ENCODE results near the gene SEC14L5. TPM values are rescaled to one million over a fixed set of nuclear protein-coding genes. Genes with fewer than 3 reads are reported as not detected.

SEC14L5 gene
- polyA plus RNA-seq, 1 experiment, result 0.05 TPM

- Histone ChIP-seq H3K27ac (ENCODE audit: low read depth, low read length) (peak overlapping the region; percentile 80), H3K4me3 (ENCODE audit: low read depth, low read length) (no peak overlapping the region), H3K9me3 (ENCODE audit: control insufficient read depth, insufficient read depth, low read length) (no peaks in the 10 kb centered on the region), H3K27me3 (ENCODE audit: control insufficient read depth, insufficient read depth, low read length) (no peaks in the 10 kb centered on the region)
- CTCF ChIA-PET, result no interaction called here
- DNase-seq (ENCODE audit: low read depth, low spot score), result peak; percentile 81
- POLR2A ChIA-PET, result interaction anchor here (0.6 to 1.3 kb wide), 3 partner anchors 14 to 29 kb away, joined by 3 to 7 read pairs (median 4); no protein-coding TSS in a partner anchor
- no peak for TF ChIP-seq CTCF (IDR thresholded peaks at IDR 0.05; ENCODE audit: low read depth, low read length)
These were observed 42.8 kb upstream of the SEC14L5 start for GRCh38 chr16:4915226-4915761.

GRCh38 chr16:4917117-4917516, 41.0 kb upstream of the SEC14L5 start:
- Histone ChIP-seq H3K27ac (ENCODE audit: low read depth, low read length) (peak overlapping the region; percentile 39), H3K4me3 (ENCODE audit: low read depth, low read length) (no peak overlapping the region), H3K9me3 (ENCODE audit: control insufficient read depth, insufficient read depth, low read length) (no peaks in the 10 kb centered on the region), H3K27me3 (ENCODE audit: control insufficient read depth, insufficient read depth, low read length) (no peaks in the 10 kb centered on the region)
- POLR2A ChIA-PET, result interaction anchor here (1.1 kb wide), 1 partner anchor 114 kb away, joined by 3 read pairs; the partner anchor contains the start of gene ROGDI
- CTCF ChIA-PET, result interaction anchor here (0.6 kb wide), 1 partner anchor 331 kb away, joined by 3 read pairs; no protein-coding TSS in a partner anchor
- TF ChIP-seq CTCF (IDR thresholded peaks at IDR 0.05; ENCODE audit: low read depth, low read length), result no peak
- DNase-seq (ENCODE audit: low read depth, low spot score), result no peak

- POLR2A ChIA-PET, result no interaction called here
- no peak overlapping the region for H3K4me3 ChIP-seq (ENCODE audit: low read depth, low read length)
- no peaks in the 10 kb centered on the region for H3K9me3 ChIP-seq (ENCODE audit: control insufficient read depth, insufficient read depth, low read length)
- H3K27me3 ChIP-seq (ENCODE audit: control insufficient read depth, insufficient read depth, low read length), result peaks cover 2% of the 10 kb centered on the region
- no peak for TF ChIP-seq CTCF (IDR thresholded peaks at IDR 0.05; ENCODE audit: low read depth, low read length)
- DNase-seq (ENCODE audit: low read depth, low spot score), result no peak
- CTCF ChIA-PET, result interaction anchor here (1.1 to 1.4 kb wide), 3 partner anchors 17 to 168 kb away, joined by 3 to 4 read pairs (median 3); no protein-coding TSS in a partner anchor
- H3K27ac ChIP-seq (ENCODE audit: low read depth, low read length), result no peak overlapping the region
These were observed 39.3 kb upstream of the SEC14L5 start for GRCh38 chr16:4918781-4919251.

- POLR2A ChIA-PET, result no interaction called here
- CTCF ChIA-PET, result no interaction called here
These were observed 37.3 kb upstream of the SEC14L5 start for GRCh38 chr16:4920826-4921225.

More at GRCh38 chr16:4920826-4921225, 37.3 kb upstream of the SEC14L5 start:
- H3K27me3 ChIP-seq (ENCODE audit: control insufficient read depth, insufficient read depth, low read length), result peaks cover 2% of the 10 kb centered on the region
- no peak overlapping the region for H3K4me3 ChIP-seq (ENCODE audit: low read depth, low read length)
- H3K27ac ChIP-seq (ENCODE audit: low read depth, low read length), result no peak overlapping the region
- no peak for DNase-seq (ENCODE audit: low read depth, low spot score)
- no peak for TF ChIP-seq CTCF (IDR thresholded peaks at IDR 0.05; ENCODE audit: low read depth, low read length)
- H3K9me3 ChIP-seq (ENCODE audit: control insufficient read depth, insufficient read depth, low read length), result no peaks in the 10 kb centered on the region; the same call in 1 of the 2 replicates

Measured in AG04450 (cell line).